Neural cell (in vitro differentiated cells): ENCODE data around the gene TXNRD3.

Experiments
- CTCF ChIP-seq: fragments of 450-650 bp; IDR thresholded peaks from 2 replicates; pipeline ENCODE4 v1.5.1; 2014; ENCODE audit warnings: antibody characterized with exemption, mild to moderate bottlenecking, moderate library complexity; ENCODE audit not compliant: poor library complexity, severe bottlenecking
- EZH2 ChIP-seq: fragments of 200-600, 300-800 bp; shearing (Covaris generic), sonication (generic); IDR thresholded peaks from 2 replicates; pipeline ENCODE4 v1.6.1; 2014; ENCODE audit warnings: antibody characterized with exemption, low read length, borderline replicate concordance, mild to moderate bottlenecking; ENCODE audit not compliant: insufficient read depth, poor library complexity, severe bottlenecking
- TAF1 ChIP-seq: IDR thresholded peaks from 2 replicates; pipeline ENCODE4 v1.6.1; 2012; ENCODE audit warnings: low read depth
- TF ChIP-seq, protein P1 (sequence below): IDR thresholded peaks from 2 replicates; pipeline ENCODE4 v1.6.1; 2012; ENCODE audit warnings: borderline replicate concordance

DNA sequence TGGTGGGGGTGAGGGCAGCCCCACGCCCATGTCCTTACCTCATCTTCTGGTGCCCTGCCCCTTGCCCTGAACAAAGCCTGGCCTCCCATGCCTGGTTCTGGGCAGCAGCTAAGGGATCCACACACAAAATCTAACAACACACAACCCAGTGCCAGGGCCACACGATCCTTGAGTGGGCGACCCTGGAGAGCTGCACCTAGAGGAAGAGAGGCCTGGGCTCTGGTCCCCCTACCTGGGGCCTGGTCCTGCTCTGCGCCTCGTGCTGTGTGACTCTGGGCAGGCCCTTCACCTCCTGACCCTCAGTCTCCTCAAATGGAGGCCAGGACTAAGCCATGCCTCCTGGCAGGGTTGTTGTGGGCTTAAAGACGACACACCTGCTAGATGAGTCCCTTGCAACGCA, 76.2 kb downstream of the TXNRD3 start:
- TF ChIP-seq EZH2 (no peak), TAF1 (no peak), CTCF (no peak)
- TF ChIP-seq, protein P1, sequence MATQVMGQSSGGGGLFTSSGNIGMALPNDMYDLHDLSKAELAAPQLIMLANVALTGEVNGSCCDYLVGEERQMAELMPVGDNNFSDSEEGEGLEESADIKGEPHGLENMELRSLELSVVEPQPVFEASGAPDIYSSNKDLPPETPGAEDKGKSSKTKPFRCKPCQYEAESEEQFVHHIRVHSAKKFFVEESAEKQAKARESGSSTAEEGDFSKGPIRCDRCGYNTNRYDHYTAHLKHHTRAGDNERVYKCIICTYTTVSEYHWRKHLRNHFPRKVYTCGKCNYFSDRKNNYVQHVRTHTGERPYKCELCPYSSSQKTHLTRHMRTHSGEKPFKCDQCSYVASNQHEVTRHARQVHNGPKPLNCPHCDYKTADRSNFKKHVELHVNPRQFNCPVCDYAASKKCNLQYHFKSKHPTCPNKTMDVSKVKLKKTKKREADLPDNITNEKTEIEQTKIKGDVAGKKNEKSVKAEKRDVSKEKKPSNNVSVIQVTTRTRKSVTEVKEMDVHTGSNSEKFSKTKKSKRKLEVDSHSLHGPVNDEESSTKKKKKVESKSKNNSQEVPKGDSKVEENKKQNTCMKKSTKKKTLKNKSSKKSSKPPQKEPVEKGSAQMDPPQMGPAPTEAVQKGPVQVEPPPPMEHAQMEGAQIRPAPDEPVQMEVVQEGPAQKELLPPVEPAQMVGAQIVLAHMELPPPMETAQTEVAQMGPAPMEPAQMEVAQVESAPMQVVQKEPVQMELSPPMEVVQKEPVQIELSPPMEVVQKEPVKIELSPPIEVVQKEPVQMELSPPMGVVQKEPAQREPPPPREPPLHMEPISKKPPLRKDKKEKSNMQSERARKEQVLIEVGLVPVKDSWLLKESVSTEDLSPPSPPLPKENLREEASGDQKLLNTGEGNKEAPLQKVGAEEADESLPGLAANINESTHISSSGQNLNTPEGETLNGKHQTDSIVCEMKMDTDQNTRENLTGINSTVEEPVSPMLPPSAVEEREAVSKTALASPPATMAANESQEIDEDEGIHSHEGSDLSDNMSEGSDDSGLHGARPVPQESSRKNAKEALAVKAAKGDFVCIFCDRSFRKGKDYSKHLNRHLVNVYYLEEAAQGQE, result no peak
